Measurements from ENCODE around the gene CKMT2.

- TF ChIP-seq POLR2AphosphoS5 (IDR thresholded peaks at IDR 0.05; ENCODE audit: insufficient read depth, low read depth, low read length) (no peak), POLR2A (IDR thresholded peaks at IDR 0.05; ENCODE audit: low read depth, low read length) (no peak)
Observed at GRCh38 chr5:81247441-81247972, 14.4 kb downstream of the CKMT2 start.
